Measurements from ENCODE around the gene IP6K3.

DNA sequence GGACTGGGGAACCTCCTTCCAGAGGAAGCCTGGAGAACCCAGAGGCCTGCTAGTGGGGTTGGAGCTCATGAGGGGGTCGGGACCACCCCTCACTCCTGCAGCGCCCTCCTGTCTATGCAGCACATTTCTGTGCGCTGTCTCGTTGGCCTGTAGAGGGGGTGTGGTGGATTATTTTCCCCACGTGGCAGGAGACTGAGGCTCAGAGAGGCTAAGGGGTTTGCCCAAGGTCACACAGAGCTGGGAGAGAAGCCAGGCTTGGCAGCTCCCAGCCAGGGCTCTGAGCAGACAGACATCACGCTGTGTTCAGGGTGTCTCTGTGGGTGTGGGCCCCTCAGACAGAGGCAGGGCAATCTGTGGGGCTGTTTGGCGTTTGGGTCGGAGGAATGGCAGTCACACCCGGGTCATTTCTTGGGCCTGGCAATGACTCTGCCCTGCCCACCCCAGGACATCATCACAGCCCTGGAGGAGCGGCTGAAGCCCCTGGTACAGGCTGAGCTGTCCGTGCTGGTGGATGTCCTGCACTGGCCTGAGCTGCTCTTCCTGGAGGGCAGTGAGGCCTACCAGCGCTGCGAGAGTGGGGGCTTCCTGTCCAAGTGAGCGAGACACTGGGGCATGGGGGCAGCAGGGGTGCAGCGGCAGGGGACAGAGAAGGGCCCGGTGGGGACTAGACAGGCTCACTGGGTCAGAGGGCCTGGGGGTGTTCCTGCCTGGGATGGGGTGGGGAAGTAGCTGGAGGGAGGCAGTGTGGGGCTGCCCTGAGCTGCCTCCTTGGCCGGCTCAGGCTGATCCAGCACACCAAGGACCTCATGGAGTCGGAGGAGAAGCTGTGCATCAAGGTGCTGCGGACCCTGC is 62.9 kb downstream of the IP6K3 start:
- TF ChIP-seq, protein P1, sequence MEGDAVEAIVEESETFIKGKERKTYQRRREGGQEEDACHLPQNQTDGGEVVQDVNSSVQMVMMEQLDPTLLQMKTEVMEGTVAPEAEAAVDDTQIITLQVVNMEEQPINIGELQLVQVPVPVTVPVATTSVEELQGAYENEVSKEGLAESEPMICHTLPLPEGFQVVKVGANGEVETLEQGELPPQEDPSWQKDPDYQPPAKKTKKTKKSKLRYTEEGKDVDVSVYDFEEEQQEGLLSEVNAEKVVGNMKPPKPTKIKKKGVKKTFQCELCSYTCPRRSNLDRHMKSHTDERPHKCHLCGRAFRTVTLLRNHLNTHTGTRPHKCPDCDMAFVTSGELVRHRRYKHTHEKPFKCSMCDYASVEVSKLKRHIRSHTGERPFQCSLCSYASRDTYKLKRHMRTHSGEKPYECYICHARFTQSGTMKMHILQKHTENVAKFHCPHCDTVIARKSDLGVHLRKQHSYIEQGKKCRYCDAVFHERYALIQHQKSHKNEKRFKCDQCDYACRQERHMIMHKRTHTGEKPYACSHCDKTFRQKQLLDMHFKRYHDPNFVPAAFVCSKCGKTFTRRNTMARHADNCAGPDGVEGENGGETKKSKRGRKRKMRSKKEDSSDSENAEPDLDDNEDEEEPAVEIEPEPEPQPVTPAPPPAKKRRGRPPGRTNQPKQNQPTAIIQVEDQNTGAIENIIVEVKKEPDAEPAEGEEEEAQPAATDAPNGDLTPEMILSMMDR (IDR thresholded peaks at IDR 0.05; ENCODE audit: low read depth, low read length), result no peak
- TF ChIP-seq, protein P2, sequence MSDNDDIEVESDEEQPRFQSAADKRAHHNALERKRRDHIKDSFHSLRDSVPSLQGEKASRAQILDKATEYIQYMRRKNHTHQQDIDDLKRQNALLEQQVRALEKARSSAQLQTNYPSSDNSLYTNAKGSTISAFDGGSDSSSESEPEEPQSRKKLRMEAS (IDR thresholded peaks at IDR 0.05; ENCODE audit: low read depth, low read length), result no peak
- no peak for TF ChIP-seq POLR2A (IDR thresholded peaks at IDR 0.05; ENCODE audit: extremely low read depth, insufficient read length)
- no peak for TF ChIP-seq MYC (IDR thresholded peaks at IDR 0.05; ENCODE audit: low read depth, low read length)
